A673 (cell line): ENCODE results near the gene PDE9A. TPM values are rescaled to one million over a fixed set of nuclear protein-coding genes. Genes with fewer than 3 reads are reported as not detected.

Experiments used
- BruUV-seq: library from RNA; stranded (reverse); fragments of 400-500 nt; replicated peaks from 2 replicates; lab custom pipeline; 2021; lab: Mats Ljungman, UMichigan
- CTCF ChIA-PET: fragments of 300-600 bp; sonication (Branson Sonifier 250); formaldehyde crosslinking; loops from one replicate; lab custom pipeline; 2022; ENCODE audit warnings: antibody characterized with exemption; lab: Charles Lee
- POLR2A ChIA-PET: fragments of 300-600 bp; sonication (Branson Sonifier 250); formaldehyde crosslinking; loops from one replicate; lab custom pipeline; 2022; ENCODE audit warnings: antibody characterized with exemption; ENCODE audit not compliant: low non-redundant PET; lab: Charles Lee
- DNase-seq: peaks from one replicate; pipeline ENCODE4 v3.0.0-alpha.2; 2015; ENCODE audit warnings: low spot score
- H3K27ac ChIP-seq: fragments of 200-600 bp; sonication (generic); 2 replicates; pipeline ENCODE4 v1.5.1; 2016; ENCODE audit warnings: mixed run types, low read depth, mild to moderate bottlenecking, mixed read lengths, antibody characterized with exemption, low read length; ENCODE audit not compliant: poor library complexity, severe bottlenecking
- H3K27me3 ChIP-seq: fragments of 200-600 bp; sonication (generic); replicated peaks from 2 replicates; pipeline ENCODE4 v1.6.1; 2017; ENCODE audit warnings: mixed run types, low read depth, mild to moderate bottlenecking, mixed read lengths, antibody characterized with exemption, low read length; ENCODE audit not compliant: insufficient read depth, poor library complexity
- H3K36me3 ChIP-seq: fragments of 200-600 bp; sonication (generic); 2 replicates; pipeline ENCODE4 v1.6.1; 2016; ENCODE audit warnings: mixed run types, mild to moderate bottlenecking, mixed read lengths, antibody characterized with exemption, low read length; ENCODE audit not compliant: insufficient read depth, poor library complexity, severe bottlenecking
- H3K4me1 ChIP-seq: fragments of 200-600 bp; sonication (generic); 2 replicates; pipeline ENCODE4 v1.6.1; 2017; ENCODE audit warnings: mixed run types, mild to moderate bottlenecking, mixed read lengths, antibody characterized with exemption, low read length; ENCODE audit not compliant: insufficient read depth, poor library complexity, severe bottlenecking
- H3K4me3 ChIP-seq: fragments of 200-600 bp; sonication (generic); 2 replicates; pipeline ENCODE4 v1.5.1; 2016; ENCODE audit warnings: low read depth, mixed run types, mild to moderate bottlenecking, mixed read lengths, low read length; ENCODE audit not compliant: poor library complexity, severe bottlenecking
- H3K9me3 ChIP-seq: fragments of 200-600 bp; sonication (generic); 2 replicates; pipeline ENCODE4 v1.6.1; 2016; ENCODE audit warnings: mixed run types, low read depth, mild to moderate bottlenecking, mixed read lengths, antibody characterized with exemption, low read length; ENCODE audit not compliant: poor library complexity, severe bottlenecking
- EZH2 ChIP-seq: fragments of 200-600 bp; sonication (generic); IDR thresholded peaks from 2 replicates; pipeline ENCODE4 v1.6.1; 2017; ENCODE audit warnings: borderline replicate concordance, low read depth, mild to moderate bottlenecking, mixed read lengths, antibody characterized with exemption, low read length; ENCODE audit not compliant: poor library complexity, severe bottlenecking
- intact Hi-C: fragments of 100-400 bp; cut with micrococcal nuclease; formaldehyde crosslinking; loops from one replicate; pipeline ENCODE4 v1.10.0; 2022; ENCODE audit not compliant: unreplicated experiment
- total RNA-seq: library from RNA; stranded (reverse); gene quantifications from 2 replicates; pipeline ENCODE4 v1.2.3, GENCODE V29; 2021
- TF ChIP-seq, protein P1 (sequence below): fragments of 300-800, 200-600 bp; sonication (generic); conservative IDR thresholded peaks from 2 replicates; pipeline ENCODE4 v1.5.1; 2017; ENCODE audit warnings: low read depth, mild to moderate bottlenecking, antibody characterized with exemption, low read length, moderate library complexity, mixed read lengths

PDE9A gene
- total RNA-seq, 1 experiment from 2014 or later, result 14.3 TPM

DNA sequence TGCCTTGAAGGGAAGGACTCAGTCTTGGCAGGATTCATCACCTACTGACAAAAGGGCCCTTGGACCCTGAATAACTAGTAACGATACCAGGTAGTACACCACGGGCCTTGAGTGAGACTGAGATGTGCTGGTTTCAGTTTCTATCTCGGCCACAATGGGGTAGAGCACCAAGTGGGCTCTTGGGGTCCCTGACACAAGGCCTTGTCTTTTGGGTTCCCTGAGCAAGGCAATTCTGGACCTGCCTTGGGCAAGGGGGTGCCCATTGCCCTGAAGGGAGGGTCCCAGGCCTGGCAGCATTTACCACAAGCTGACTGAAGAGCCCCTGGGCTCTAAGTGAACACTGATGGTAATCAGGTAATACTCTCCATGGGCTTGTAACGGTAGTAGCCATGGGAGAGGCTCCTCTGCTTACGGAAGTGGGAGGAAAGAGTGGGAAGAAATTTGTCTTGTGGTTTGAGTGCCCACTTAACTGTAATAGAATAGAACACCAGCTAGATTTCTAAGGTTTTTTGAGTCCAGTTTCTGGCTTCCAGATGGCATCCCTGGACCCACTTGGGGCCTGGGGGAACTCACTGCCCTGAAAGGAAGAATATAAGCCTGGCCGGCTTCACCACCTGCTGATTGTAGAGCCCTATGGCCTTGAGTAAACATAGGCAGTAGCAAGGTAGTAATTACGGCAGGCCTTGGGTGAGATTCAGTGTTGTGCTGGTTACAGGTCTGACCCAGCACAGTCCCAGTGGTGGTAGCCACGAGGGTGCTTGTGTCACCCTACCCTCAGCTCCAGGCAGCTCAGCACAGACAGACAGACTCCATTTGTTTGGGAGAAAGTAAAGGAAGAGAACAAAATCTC, 167.4 kb downstream of the PDE9A start:
- BruUV-seq, result no TSS peak
- intact Hi-C loops, result no loop called here
- ChIA-PET POLR2A (no interaction called here), CTCF (no interaction called here)
- peaks cover 2% of the 10 kb centered on the region for H3K9me3 ChIP-seq
- TF ChIP-seq, protein P1, sequence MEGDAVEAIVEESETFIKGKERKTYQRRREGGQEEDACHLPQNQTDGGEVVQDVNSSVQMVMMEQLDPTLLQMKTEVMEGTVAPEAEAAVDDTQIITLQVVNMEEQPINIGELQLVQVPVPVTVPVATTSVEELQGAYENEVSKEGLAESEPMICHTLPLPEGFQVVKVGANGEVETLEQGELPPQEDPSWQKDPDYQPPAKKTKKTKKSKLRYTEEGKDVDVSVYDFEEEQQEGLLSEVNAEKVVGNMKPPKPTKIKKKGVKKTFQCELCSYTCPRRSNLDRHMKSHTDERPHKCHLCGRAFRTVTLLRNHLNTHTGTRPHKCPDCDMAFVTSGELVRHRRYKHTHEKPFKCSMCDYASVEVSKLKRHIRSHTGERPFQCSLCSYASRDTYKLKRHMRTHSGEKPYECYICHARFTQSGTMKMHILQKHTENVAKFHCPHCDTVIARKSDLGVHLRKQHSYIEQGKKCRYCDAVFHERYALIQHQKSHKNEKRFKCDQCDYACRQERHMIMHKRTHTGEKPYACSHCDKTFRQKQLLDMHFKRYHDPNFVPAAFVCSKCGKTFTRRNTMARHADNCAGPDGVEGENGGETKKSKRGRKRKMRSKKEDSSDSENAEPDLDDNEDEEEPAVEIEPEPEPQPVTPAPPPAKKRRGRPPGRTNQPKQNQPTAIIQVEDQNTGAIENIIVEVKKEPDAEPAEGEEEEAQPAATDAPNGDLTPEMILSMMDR, result no peak
- no peak for TF ChIP-seq EZH2
- H3K27ac ChIP-seq, result no peak overlapping the region
- H3K36me3 ChIP-seq, result no peaks in the 10 kb centered on the region
- DNase-seq, result no peak
- H3K4me1 ChIP-seq, result peaks cover 12% of the 10 kb centered on the region
- H3K4me3 ChIP-seq, result no peak overlapping the region
- H3K27me3 ChIP-seq, result no peaks in the 10 kb centered on the region

Other genes starting within 250 kb of the PDE9A start
- gene UBASH3A, start 249.7 kb upstream of the PDE9A start, total RNA-seq, result not detected in 2 replicates
- gene RSPH1, start 157.4 kb upstream of the PDE9A start, total RNA-seq, result 0.45 and 1.0 TPM in 2 replicates
- gene SLC37A1, start 139.8 kb upstream of the PDE9A start, total RNA-seq, result 11.2 and 11.9 TPM in 2 replicates
- gene WDR4, start 225.9 kb downstream of the PDE9A start, total RNA-seq, result 54.2 and 55.3 TPM in 2 replicates
- 39.1 and 39.6 TPM in 2 replicates for gene NDUFV3, start 239.7 kb downstream of the PDE9A start, total RNA-seq